Measurements from ENCODE around the gene GAS2L1.
A peak's percentile ranks its signal among the peaks of the same experiment; 100 is the strongest.

Gene GAS2L1

GRCh38 chr22:29331213-29331612 is 24.8 kb downstream of the GAS2L1 start:
- H3K36me3 ChIP-seq: peaks cover 45% of the 10 kb centered on the region
- no peak overlapping the region for H3K27ac ChIP-seq

DNA sequence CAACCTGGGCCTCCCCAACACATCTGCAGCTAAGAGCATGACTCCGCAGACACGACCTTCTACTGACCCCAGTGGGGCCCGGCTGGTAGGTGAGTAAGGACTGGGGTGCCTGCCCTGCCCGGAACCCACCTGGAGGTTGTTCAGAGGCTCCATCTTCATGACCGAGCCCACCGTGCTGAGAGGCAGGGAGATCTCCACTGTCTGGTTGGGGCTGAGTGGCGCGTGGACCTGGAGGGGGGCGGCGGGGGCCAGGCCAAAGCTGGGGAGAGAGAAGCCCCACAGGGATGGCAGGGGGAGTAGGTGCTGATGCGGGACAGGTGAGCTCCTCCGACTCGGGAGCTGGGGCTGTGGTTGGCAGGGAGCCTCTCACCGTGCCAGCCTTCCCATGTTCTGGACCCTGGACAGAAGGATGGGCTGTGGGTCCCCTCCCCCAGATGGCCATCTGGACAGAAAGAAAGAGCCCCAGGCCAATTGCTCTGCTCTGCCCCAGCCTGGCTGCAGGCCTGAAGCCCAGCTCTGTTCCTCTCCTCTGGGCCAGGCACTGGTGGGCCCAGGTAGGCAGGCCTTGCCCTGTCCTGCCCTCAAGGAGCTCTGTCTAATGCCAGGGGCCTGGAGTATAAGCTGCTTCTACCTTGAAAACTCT is 25.3 kb downstream of the GAS2L1 start:
- no peak for TF ChIP-seq CTCF (IDR thresholded peaks at IDR 0.05; ENCODE audit: low read depth, low read length)
- H3K27ac ChIP-seq: peak overlapping the region; percentile 51
- H3K9me3 ChIP-seq (ENCODE audit: severe bottlenecking): no peaks in the 10 kb centered on the region
- no peaks in the 10 kb centered on the region for H3K27me3 ChIP-seq (ENCODE audit: insufficient read depth, low read depth, severe bottlenecking)
- peaks cover 48% of the 10 kb centered on the region for H3K36me3 ChIP-seq
- DNase-seq: no peak
- no peak overlapping the region for H3K4me3 ChIP-seq (ENCODE audit: low read depth, low read length)

More at GRCh38 chr22:29331213-29331612, 24.8 kb downstream of the GAS2L1 start:
- Histone ChIP-seq H3K27me3 (ENCODE audit: insufficient read depth, low read depth, severe bottlenecking) (no peaks in the 10 kb centered on the region), H3K9me3 (ENCODE audit: severe bottlenecking) (no peaks in the 10 kb centered on the region), H3K4me3 (ENCODE audit: low read depth, low read length) (no peak overlapping the region)
- no peak for DNase-seq
- TF ChIP-seq CTCF (IDR thresholded peaks at IDR 0.05; ENCODE audit: low read depth, low read length): no peak

GRCh38 chr22:29332886-29333496 is 26.5 kb downstream of the GAS2L1 start:
- H3K36me3 ChIP-seq: peaks cover 55% of the 10 kb centered on the region
- H3K4me3 ChIP-seq (ENCODE audit: low read depth, low read length): no peak overlapping the region
- no peaks in the 10 kb centered on the region for H3K27me3 ChIP-seq (ENCODE audit: insufficient read depth, low read depth, severe bottlenecking)
- H3K27ac ChIP-seq: no peak overlapping the region
- no peak for TF ChIP-seq CTCF (IDR thresholded peaks at IDR 0.05; ENCODE audit: low read depth, low read length)
- no peak for DNase-seq
- no peaks in the 10 kb centered on the region for H3K9me3 ChIP-seq (ENCODE audit: severe bottlenecking)

DNA sequence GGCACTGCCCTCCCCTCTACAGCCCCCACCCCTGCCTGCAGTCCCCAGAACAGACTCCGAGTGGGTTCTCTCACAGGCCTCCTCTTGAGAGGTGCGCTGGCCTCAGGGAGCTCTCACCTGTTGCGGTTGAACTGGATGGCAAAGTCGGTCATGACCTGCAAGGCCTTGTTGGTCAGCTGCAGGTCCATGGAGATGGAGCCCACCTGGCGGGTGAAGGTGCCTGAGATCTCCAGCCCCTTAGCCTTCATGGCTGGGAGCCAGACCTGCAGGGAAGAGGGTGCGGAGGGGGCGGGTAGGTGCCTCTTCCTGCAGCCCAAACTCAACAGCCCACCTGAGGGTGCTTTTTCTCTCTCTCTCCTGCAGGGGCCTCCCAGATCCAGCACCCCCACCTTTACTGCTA is 27.7 kb downstream of the GAS2L1 start:
- Histone ChIP-seq H3K4me3 (ENCODE audit: low read depth, low read length) (no peak overlapping the region), H3K27me3 (ENCODE audit: insufficient read depth, low read depth, severe bottlenecking) (no peaks in the 10 kb centered on the region), H3K27ac (no peak overlapping the region), H3K36me3 (peaks cover 60% of the 10 kb centered on the region), H3K9me3 (ENCODE audit: severe bottlenecking) (no peaks in the 10 kb centered on the region)
- no peak for TF ChIP-seq CTCF (IDR thresholded peaks at IDR 0.05; ENCODE audit: low read depth, low read length)
- no peak for DNase-seq

- no peaks in the 10 kb centered on the region for H3K9me3 ChIP-seq (ENCODE audit: severe bottlenecking)
- no peaks in the 10 kb centered on the region for H3K27me3 ChIP-seq (ENCODE audit: insufficient read depth, low read depth, severe bottlenecking)
- no peak overlapping the region for H3K27ac ChIP-seq
- no peak for TF ChIP-seq CTCF (IDR thresholded peaks at IDR 0.05; ENCODE audit: low read depth, low read length)
- no peak overlapping the region for H3K4me3 ChIP-seq (ENCODE audit: low read depth, low read length)
- no peak for DNase-seq
- H3K36me3 ChIP-seq: peaks cover 61% of the 10 kb centered on the region
Measured at GRCh38 chr22:29334696-29335344, 28.4 kb downstream of the GAS2L1 start.

Data from WERI-Rb-1 (cell line).